HCT116 (cell line): ENCODE results near the gene PPM1M. TPM values are rescaled to one million over a fixed set of nuclear protein-coding genes. Genes with fewer than 3 reads are reported as not detected.

Source experiments
- ATAC-seq: fragments of 200-7000 bp; cut with Tn5 transposase; 2 replicates; pipeline ENCODE4 v1.9.1; 2020; ENCODE audit warnings: mild to moderate bottlenecking, moderate library complexity
- BruUV-seq: library from RNA; stranded (reverse); fragments of 400-500 nt; replicated peaks from 2 replicates; lab custom pipeline; 2021; lab: Mats Ljungman, UMichigan
- CTCF ChIA-PET: fragments of 300-600 bp; sonication (Branson Sonifier 250); formaldehyde crosslinking; loops from one replicate; lab custom pipeline; 2021; ENCODE audit warnings: antibody characterized with exemption; lab: Charles Lee
- POLR2A ChIA-PET: fragments of 300-600, 350-600 bp; sonication (Branson Sonifier 250); formaldehyde crosslinking; loops from one replicate; lab custom pipeline; 2021; ENCODE audit warnings: antibody characterized with exemption; lab: Charles Lee
- RAD21 ChIA-PET, 2 experiments: fragments of 300-600 bp; sonication (Branson Sonifier 250); formaldehyde crosslinking; loops; one replicate each; lab custom pipeline; 2023; ENCODE audit warnings: low total read pairs in 2 of 2; ENCODE audit not compliant: uncharacterized antibody in 2 of 2, unreplicated experiment in 2 of 2, low non-redundant PET in 1 of 2; lab: Charles Lee
- DNase-seq: peaks from one replicate; pipeline ENCODE4 v3.0.0-alpha.2; 2010; ENCODE audit warnings: low read depth, low spot score
- H2AFZ ChIP-seq: fragments of 200-600 bp; shearing (Covaris generic), sonication (generic); 2 replicates; pipeline ENCODE4 v1.6.1; 2017; ENCODE audit warnings: low read depth, mixed run types, mixed read lengths, antibody characterized with exemption, low read length; ENCODE audit not compliant: poor library complexity, severe bottlenecking
- H3K27ac ChIP-seq: 2 replicates; pipeline ENCODE4 v1.5.1; 2012; ENCODE audit warnings: low read depth, low read length
- H3K27me3 ChIP-seq: fragments of 200-600 bp; sonication (generic); 2 replicates; pipeline ENCODE4 v1.6.1; 2016; ENCODE audit warnings: mixed run types, low read length, mixed read lengths; ENCODE audit not compliant: insufficient read depth
- H3K36me3 ChIP-seq, 2 experiments: fragments of 200-500 bp in 1 of 2; fragments of 200-600 bp in 1 of 2; sonication (Bioruptor generic) in 1 of 2; sonication (generic) in 1 of 2; 2 replicates each; pipeline versions ENCODE4 v1.5.1 to v1.6.1; 2014 to 2016; ENCODE audit warnings: low read length in 2 of 2, inconsistent platforms in 1 of 2, mixed read lengths in 1 of 2, mixed run types in 1 of 2; ENCODE audit not compliant: insufficient read depth in 2 of 2, control insufficient read depth in 1 of 2
- H3K4me1 ChIP-seq, 2 experiments: fragments of 200-600 bp in 1 of 2; sonication (generic) in 1 of 2; 2 replicates each; pipeline versions ENCODE4 v1.5.1 to v1.6.1; 2012 to 2017; ENCODE audit warnings: low read length in 2 of 2, inconsistent platforms in 1 of 2, mild to moderate bottlenecking in 1 of 2, mixed read lengths in 1 of 2, mixed run types in 1 of 2, moderate library complexity in 1 of 2; ENCODE audit not compliant: insufficient read depth in 2 of 2, control insufficient read depth in 1 of 2
- H3K4me2 ChIP-seq: fragments of 200-600 bp; sonication (generic); 2 replicates; pipeline ENCODE4 v1.6.1; 2017; ENCODE audit warnings: mixed run types, low read length, mixed read lengths
- H3K4me3 ChIP-seq, 2 experiments: fragments of 200-600 bp in 1 of 2; sonication (generic) in 1 of 2; replicated peaks in 1 of 2; 2 replicates each; pipeline ENCODE4 v1.5.1; 2011 to 2016; ENCODE audit warnings: low read length in 2 of 2, control low read depth in 1 of 2, low read depth in 1 of 2, mild to moderate bottlenecking in 1 of 2, mixed read lengths in 1 of 2, mixed run types in 1 of 2
- H3K79me2 ChIP-seq: fragments of 200-600 bp; sonication (generic); 2 replicates; pipeline ENCODE4 v1.6.1; 2017; ENCODE audit warnings: mild to moderate bottlenecking, mixed run types, low read length, moderate library complexity, mixed read lengths; ENCODE audit not compliant: insufficient read depth
- H3K9ac ChIP-seq: fragments of 200-600 bp; sonication (generic); 2 replicates; pipeline ENCODE4 v1.6.1; 2016; ENCODE audit warnings: low read length, mixed read lengths
- H3K9me2 ChIP-seq: fragments of 200-600 bp; sonication (generic), shearing (Covaris generic); 2 replicates; pipeline ENCODE4 v1.6.1; 2017; ENCODE audit warnings: mixed run types, mild to moderate bottlenecking, moderate library complexity; ENCODE audit not compliant: insufficient read depth
- H3K9me3 ChIP-seq, 2 experiments: fragments of 200-500 bp in 1 of 2; fragments of 200-600 bp in 1 of 2; sonication (Bioruptor generic) in 1 of 2; sonication (generic) in 1 of 2; 2 replicates each; pipeline ENCODE4 v1.6.1; 2014 to 2017; ENCODE audit warnings: low read length in 2 of 2, mixed read lengths in 2 of 2, inconsistent platforms in 1 of 2, low read depth in 1 of 2, mild to moderate bottlenecking in 1 of 2, mixed run types in 1 of 2, moderate library complexity in 1 of 2; ENCODE audit not compliant: control insufficient read depth in 1 of 2, insufficient read depth in 1 of 2
- H4K20me1 ChIP-seq: fragments of 200-600 bp; sonication (generic), shearing (Covaris generic); 2 replicates; pipeline ENCODE4 v1.6.1; 2017; ENCODE audit warnings: mixed run types, mild to moderate bottlenecking, moderate library complexity; ENCODE audit not compliant: insufficient read depth
- CBX3 ChIP-seq: IDR thresholded peaks from 2 replicates; pipeline ENCODE4 v1.6.1; 2012; ENCODE audit warnings: low read depth
- CEBPB ChIP-seq: IDR thresholded peaks from 2 replicates; pipeline ENCODE4 v1.6.1; 2012; ENCODE audit warnings: low read depth
- EGR1 ChIP-seq: IDR thresholded peaks from 2 replicates; pipeline ENCODE4 v1.6.1; 2012; ENCODE audit warnings: low read depth
- ELF1 ChIP-seq: IDR thresholded peaks from 2 replicates; pipeline ENCODE4 v1.6.1; 2012; ENCODE audit warnings: low read depth, borderline replicate concordance
- EZH2 ChIP-seq: fragments of 200-600 bp; sonication (generic); IDR thresholded peaks from 2 replicates; pipeline ENCODE4 v1.6.1; 2017; ENCODE audit warnings: antibody characterized with exemption, mixed run types
- EZH2phosphoT487 ChIP-seq: fragments of 200-600 bp; IDR thresholded peaks from 2 replicates; pipeline ENCODE4 v1.6.1; 2018; ENCODE audit warnings: antibody characterized with exemption, borderline replicate concordance
- FOSL1 ChIP-seq: IDR thresholded peaks from 2 replicates; pipeline ENCODE4 v1.6.1; 2012; ENCODE audit warnings: low read depth
- JUND ChIP-seq: IDR thresholded peaks from 2 replicates; pipeline ENCODE4 v1.6.1; 2012
- POLR2AphosphoS5 ChIP-seq: IDR thresholded peaks from 2 replicates; pipeline ENCODE4 v1.6.1; 2011; ENCODE audit warnings: mild to moderate bottlenecking, low read depth, low read length, moderate library complexity
- RAD21 ChIP-seq: IDR thresholded peaks from 2 replicates; pipeline ENCODE4 v1.6.1; 2012; ENCODE audit warnings: low read depth, mild to moderate bottlenecking
- SIN3A ChIP-seq: IDR thresholded peaks from 2 replicates; pipeline ENCODE4 v1.6.1; 2012; ENCODE audit warnings: low read depth
- SRF ChIP-seq: IDR thresholded peaks from 2 replicates; pipeline ENCODE4 v1.6.1; 2012; ENCODE audit warnings: low read depth
- YY1 ChIP-seq: IDR thresholded peaks from 2 replicates; pipeline ENCODE4 v1.6.1; 2011; ENCODE audit warnings: low read length, low read depth, moderate library complexity, mild to moderate bottlenecking; ENCODE audit not compliant: insufficient replicate concordance; ENCODE audit errors: extremely low read depth
- ZNF274 ChIP-seq: fragments of 200-500 bp; sonication (Bioruptor generic); IDR thresholded peaks from 2 replicates; pipeline ENCODE4 v1.6.1; 2014; ENCODE audit warnings: mild to moderate bottlenecking, low read depth, low read length, inconsistent platforms
- intact Hi-C: fragments of 100-400 bp; cut with micrococcal nuclease; formaldehyde crosslinking; loops from 2 replicates; pipeline ENCODE4 v1.10.0; 2022
- total RNA-seq: library from RNA; stranded (reverse); gene quantifications from one replicate; pipeline ENCODE4 v1.2.1, GENCODE V29; 2021; ENCODE audit not compliant: unreplicated experiment
- TF ChIP-seq, protein P1 (sequence below): IDR thresholded peaks from 2 replicates; pipeline ENCODE4 v1.6.1; 2012
- TF ChIP-seq, protein P2 (sequence below): IDR thresholded peaks from 2 replicates; pipeline ENCODE4 v1.6.1; 2012
- TF ChIP-seq, protein P3 (sequence below): IDR thresholded peaks from 2 replicates; pipeline ENCODE4 v1.6.1; 2012; ENCODE audit warnings: low read depth

Gene PPM1M
- total RNA-seq, 1 experiment from 2014 or later: 16.6 TPM

DNA sequence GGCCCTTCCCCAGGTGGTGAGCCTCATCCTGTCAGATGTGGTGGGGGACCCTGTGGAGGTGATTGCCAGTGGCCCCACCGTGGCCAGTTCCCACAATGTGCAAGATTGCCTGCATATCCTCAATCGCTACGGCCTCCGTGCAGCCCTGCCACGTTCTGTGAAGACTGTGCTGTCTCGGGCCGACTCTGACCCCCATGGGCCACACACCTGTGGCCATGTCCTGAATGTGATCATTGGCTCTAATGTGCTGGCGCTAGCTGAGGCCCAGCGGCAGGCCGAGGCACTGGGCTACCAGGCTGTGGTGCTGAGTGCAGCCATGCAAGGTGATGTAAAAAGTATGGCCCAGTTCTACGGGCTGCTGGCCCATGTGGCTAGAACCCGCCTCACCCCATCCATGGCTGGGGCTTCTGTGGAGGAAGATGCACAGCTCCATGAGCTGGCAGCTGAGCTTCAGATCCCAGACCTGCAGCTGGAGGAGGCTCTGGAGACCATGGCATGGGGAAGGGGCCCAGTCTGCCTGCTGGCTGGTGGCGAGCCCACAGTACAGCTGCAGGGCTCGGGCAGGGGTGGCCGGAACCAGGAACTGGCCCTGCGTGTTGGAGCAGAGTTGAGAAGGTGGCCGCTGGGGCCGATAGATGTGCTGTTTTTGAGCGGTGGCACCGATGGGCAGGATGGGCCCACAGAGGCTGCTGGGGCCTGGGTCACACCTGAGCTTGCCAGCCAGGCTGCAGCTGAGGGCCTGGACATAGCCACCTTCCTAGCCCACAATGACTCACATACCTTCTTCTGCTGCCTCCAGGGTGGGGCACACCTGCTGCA is 46.9 kb downstream of the PPM1M start:
- intact Hi-C loops: loop anchor here (5.0 kb wide), 1 partner anchor 155 kb away; the partner anchor contains the start of gene SEMA3G
- TF ChIP-seq, protein P1, sequence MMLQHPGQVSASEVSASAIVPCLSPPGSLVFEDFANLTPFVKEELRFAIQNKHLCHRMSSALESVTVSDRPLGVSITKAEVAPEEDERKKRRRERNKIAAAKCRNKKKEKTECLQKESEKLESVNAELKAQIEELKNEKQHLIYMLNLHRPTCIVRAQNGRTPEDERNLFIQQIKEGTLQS: no peak
- no peak for TF ChIP-seq ZNF274
- TF ChIP-seq YY1: no peak
- no peak for TF ChIP-seq ELF1
- TF ChIP-seq SIN3A: no peak
- no peak for TF ChIP-seq EZH2phosphoT487
- TF ChIP-seq CEBPB: no peak
- TF ChIP-seq, protein P2, sequence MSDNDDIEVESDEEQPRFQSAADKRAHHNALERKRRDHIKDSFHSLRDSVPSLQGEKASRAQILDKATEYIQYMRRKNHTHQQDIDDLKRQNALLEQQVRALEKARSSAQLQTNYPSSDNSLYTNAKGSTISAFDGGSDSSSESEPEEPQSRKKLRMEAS: no peak
- TF ChIP-seq CBX3: no peak
- no peak for TF ChIP-seq FOSL1
- TF ChIP-seq SRF: no peak
- no peak for TF ChIP-seq POLR2AphosphoS5
- TF ChIP-seq, protein P3, sequence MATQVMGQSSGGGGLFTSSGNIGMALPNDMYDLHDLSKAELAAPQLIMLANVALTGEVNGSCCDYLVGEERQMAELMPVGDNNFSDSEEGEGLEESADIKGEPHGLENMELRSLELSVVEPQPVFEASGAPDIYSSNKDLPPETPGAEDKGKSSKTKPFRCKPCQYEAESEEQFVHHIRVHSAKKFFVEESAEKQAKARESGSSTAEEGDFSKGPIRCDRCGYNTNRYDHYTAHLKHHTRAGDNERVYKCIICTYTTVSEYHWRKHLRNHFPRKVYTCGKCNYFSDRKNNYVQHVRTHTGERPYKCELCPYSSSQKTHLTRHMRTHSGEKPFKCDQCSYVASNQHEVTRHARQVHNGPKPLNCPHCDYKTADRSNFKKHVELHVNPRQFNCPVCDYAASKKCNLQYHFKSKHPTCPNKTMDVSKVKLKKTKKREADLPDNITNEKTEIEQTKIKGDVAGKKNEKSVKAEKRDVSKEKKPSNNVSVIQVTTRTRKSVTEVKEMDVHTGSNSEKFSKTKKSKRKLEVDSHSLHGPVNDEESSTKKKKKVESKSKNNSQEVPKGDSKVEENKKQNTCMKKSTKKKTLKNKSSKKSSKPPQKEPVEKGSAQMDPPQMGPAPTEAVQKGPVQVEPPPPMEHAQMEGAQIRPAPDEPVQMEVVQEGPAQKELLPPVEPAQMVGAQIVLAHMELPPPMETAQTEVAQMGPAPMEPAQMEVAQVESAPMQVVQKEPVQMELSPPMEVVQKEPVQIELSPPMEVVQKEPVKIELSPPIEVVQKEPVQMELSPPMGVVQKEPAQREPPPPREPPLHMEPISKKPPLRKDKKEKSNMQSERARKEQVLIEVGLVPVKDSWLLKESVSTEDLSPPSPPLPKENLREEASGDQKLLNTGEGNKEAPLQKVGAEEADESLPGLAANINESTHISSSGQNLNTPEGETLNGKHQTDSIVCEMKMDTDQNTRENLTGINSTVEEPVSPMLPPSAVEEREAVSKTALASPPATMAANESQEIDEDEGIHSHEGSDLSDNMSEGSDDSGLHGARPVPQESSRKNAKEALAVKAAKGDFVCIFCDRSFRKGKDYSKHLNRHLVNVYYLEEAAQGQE: no peak
- TF ChIP-seq EGR1: no peak
- no peak for TF ChIP-seq EZH2
- no peak for TF ChIP-seq JUND
- no peak for TF ChIP-seq RAD21
- H3K4me3 ChIP-seq: no peak overlapping the region
- no peak overlapping the region for H3K4me2 ChIP-seq
- no peak overlapping the region for H3K27ac ChIP-seq
- H4K20me1 ChIP-seq: no peaks in the 10 kb centered on the region
- no peak overlapping the region for H2AFZ ChIP-seq
- H3K36me3 ChIP-seq: 0 out of 4 replicates have a peak, but pooled peaks cover 0 to 8% of the 10 kb centered on the region in 2 experiments
- no TSS peak for BruUV-seq
- no peaks in the 10 kb centered on the region for H3K9me2 ChIP-seq
- ChIA-PET CTCF (interaction anchor here (1.0 to 1.3 kb wide), 2 partner anchors 47 to 93 kb away, joined by 4 to 6 read pairs; no protein-coding TSS in a partner anchor), POLR2A (no interaction called here), RAD21 (no interaction called here)
- H3K9me3 ChIP-seq: no peaks in the 10 kb centered on the region
- H3K27me3 ChIP-seq: no peaks in the 10 kb centered on the region
- 0 out of 2 replicates have a peak, but pooled peaks cover 5% of the 10 kb centered on the region for H3K79me2 ChIP-seq
- H3K9ac ChIP-seq: no peak overlapping the region
- DNase-seq (no peak), ATAC-seq (no peak)
- peaks cover 4 to 6% of the 10 kb centered on the region in 2 experiments for H3K4me1 ChIP-seq
